ENCODE data around the gene MTG2.

Gene MTG2

GRCh38 chr20:62163986-62164762 is 18.7 kb upstream of the MTG2 start:
- no peak for DNase-seq

- no peak for DNase-seq
Observed at GRCh38 chr20:62164879-62165761, 17.7 kb upstream of the MTG2 start.

- DNase-seq, result no peak
Observed at GRCh38 chr20:62165762-62166399, 16.9 kb upstream of the MTG2 start.

GRCh38 chr20:62167474-62167873 is 15.4 kb upstream of the MTG2 start:
- no peak for DNase-seq

- DNase-seq, result no peak
Observed at GRCh38 chr20:62168061-62168460, 14.8 kb upstream of the MTG2 start.

- DNase-seq, result no peak
Observed at GRCh38 chr20:62168890-62169435, 13.9 kb upstream of the MTG2 start.

GRCh38 chr20:62170536-62170935 is 12.3 kb upstream of the MTG2 start:
- no peak for DNase-seq

GRCh38 chr20:62171245-62171644 is 11.6 kb upstream of the MTG2 start:
- no peak for DNase-seq

GRCh38 chr20:62172666-62173065 is 10.2 kb upstream of the MTG2 start:
- DNase-seq, result no peak

- DNase-seq, result no peak
Observed at GRCh38 chr20:62174021-62174804, 8.6 kb upstream of the MTG2 start.

GRCh38 chr20:62174870-62175624 is 7.8 kb upstream of the MTG2 start:
- DNase-seq, result no peak

- DNase-seq, result no peak
Observed at GRCh38 chr20:62175711-62176110, 7.1 kb upstream of the MTG2 start.

GRCh38 chr20:62176866-62177265 is 6.0 kb upstream of the MTG2 start:
- DNase-seq, result no peak

- DNase-seq, result no peak
Observed at GRCh38 chr20:62177307-62177706, 5.5 kb upstream of the MTG2 start.

GRCh38 chr20:62178316-62179161 is 4.3 kb upstream of the MTG2 start:
- DNase-seq, result no peak

GRCh38 chr20:62179162-62179504 is 3.7 kb upstream of the MTG2 start:
- no peak for DNase-seq

GRCh38 chr20:62181808-62182207 is 1.0 kb upstream of the MTG2 start:
- DNase-seq, result no peak

GRCh38 chr20:62183426-62184142 is 756 bp downstream of the MTG2 start:
- no peak for DNase-seq

GRCh38 chr20:62186096-62186426 is 3.2 kb downstream of the MTG2 start:
- no peak for DNase-seq
